ENCODE measurements around the gene NANOG.
"Not testable (repeated sequence)": the region's sequence is repeated elsewhere in the genome, so short reads cannot be mapped to it uniquely, and the experiment has no call there.

The NANOG gene

DNA sequence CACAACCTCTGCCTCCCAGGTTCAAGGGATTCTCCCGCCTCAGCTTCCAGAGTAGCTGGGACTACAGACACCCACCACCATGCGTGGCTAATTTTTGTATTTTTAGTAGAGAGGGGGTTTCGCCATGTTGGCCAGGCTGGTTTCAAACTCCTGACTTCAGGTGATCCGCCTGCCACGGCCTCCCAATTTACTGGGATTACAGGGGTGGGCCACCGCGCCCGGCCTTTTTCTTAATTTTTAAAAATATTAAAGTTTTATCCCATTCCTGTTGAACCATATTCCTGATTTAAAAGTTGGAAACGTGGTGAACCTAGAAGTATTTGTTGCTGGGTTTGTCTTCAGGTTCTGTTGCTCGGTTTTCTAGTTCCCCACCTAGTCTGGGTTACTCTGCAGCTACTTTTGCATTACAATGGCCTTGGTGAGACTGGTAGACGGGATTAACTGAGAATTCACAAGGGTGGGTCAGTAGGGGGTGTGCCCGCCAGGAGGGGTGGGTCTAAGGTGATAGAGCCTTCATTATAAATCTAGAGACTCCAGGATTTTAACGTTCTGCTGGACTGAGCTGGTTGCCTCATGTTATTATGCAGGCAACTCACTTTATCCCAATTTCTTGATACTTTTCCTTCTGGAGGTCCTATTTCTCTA lies at the start of gene NANOG:
Gene NANOG (plus strand): TSS at position 519 of the 645 bp plus-strand sequence. CDS start 213 bp downstream, outside the sequence.
- DNase-seq: not testable (repeated sequence)

DNA sequence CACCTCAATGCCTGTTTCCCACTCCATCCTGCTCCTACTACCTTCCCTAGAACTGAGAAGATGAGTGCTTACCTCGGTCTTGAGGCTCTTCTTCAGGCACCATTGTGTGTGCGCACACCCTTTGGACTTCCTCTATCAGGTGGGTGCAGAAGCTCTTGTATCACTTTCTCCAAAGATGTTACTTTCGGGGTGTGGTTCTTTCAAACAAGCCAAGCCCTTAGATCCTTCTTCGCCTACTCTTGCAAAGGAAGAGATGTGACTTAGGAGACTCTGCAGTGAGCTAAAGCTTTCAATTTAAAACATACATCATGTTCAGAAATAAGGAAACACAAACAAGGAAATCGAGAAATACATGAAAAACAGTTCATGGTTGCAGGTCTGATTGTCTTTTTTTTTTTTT lies 42.0 kb upstream of the NANOG start, which contains the start of gene CLEC4C:
Gene CLEC4C (minus strand): TSS at position 130 of the 400 bp plus-strand sequence. CDS start 27 bp downstream, at position 103.
- DNase-seq: no peak

- no peak for DNase-seq
These were observed 40.4 kb upstream of the NANOG start for GRCh38 chr12:7748852-7749251.

DNA sequence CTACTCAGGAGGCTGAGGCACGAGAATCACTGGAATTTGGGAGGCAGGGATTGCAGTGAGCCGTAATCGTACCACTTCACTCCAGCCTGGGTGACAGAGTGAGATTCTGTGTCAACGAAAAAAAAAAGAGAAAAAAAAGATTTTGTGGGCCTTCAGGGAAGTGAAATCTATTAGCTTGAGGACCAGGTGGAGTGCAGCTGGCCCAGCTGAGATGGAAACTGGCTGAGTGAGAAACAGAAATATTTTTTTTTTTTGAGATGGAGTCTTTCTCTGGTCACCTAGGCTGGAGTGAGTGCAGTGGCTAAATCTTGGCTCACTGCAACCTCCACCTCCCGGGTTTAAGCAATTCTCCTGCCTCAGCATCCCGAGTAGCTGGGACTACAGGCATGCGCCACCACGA lies 39.8 kb upstream of the NANOG start:
- DNase-seq: no peak

- no peak for DNase-seq
These were observed 38.9 kb upstream of the NANOG start for GRCh38 chr12:7750350-7750749.

DNA sequence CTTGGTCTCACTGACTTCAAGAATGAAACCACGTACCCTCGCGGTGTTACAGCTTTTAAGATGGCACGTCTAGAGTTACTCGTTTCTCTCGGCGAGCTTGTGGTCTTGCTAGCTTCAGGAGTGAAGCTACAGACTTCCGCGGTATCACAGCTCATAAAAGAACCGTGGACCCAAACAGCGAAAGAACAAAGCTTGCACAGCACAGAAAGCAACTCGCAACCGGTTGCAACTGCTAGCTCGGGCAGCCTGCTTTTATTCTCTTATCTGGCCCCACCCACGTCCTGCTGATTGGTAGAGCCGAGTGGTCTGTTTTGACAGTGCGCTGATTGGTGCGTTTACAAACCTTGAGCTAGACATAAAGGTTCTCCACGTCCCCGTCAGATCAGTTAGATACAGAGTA lies 37.8 kb upstream of the NANOG start:
- DNase-seq: no peak

- DNase-seq: not testable (repeated sequence)
These were observed 37.0 kb upstream of the NANOG start for GRCh38 chr12:7751941-7752922.

DNA sequence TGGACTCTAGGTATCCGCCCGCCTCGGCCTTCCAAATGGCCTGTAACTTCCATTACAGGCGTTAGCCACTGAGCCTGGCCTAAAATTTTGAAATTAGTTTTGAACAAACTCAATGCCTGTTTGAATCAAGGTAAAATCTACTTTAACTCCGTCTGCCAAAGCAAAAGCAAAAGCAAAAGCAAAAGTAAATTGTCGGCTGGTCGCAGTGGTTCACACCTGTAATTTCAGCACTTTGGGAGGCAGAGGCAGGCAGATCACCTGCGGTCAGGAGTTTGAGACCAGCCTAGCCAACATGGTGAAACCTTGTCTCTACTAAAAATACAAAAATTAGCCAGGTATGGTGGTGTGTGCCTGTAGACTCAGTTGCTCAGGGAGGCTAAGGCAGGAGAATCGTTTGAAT lies 33.5 kb upstream of the NANOG start:
- not testable (repeated sequence) for DNase-seq

DNA sequence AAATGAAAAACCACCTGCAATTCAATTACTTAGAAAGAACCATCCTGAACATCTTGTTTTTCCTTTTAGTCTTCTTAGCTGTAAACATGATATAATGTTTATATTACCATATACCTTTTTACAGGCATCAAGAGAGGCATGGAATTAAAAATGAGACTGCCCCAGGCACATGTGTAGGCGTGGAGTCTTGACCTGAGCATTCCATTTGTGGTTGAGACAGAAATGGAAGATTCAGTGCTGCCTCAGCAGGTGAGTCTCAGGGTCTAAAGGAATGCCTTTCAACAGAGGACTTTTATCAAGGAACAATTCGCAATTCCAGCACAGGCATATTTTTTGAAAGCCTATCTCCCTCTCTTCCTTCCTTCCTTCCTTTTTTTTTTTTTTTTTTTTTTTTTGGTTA lies 32.2 kb upstream of the NANOG start:
- DNase-seq: no peak

DNA sequence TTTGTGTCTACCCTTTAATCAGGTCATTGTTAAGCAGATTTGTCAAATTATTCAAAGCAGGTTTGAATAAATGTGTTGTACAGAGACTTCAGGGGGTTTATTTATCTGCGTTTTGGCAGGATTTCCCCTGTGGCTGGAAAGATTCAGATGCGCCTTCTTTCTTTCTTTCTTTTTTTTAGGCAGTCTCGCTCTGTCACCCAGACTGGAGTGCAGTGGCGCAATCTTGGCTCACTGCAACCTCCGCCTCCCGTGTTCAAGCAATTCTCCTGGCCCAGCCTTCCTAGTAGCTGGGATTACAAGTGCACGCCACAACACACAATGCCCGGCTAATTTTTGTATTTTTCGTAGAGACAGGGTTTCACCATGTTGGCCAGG lies 30.4 kb upstream of the NANOG start:
- DNase-seq: no peak

DNA sequence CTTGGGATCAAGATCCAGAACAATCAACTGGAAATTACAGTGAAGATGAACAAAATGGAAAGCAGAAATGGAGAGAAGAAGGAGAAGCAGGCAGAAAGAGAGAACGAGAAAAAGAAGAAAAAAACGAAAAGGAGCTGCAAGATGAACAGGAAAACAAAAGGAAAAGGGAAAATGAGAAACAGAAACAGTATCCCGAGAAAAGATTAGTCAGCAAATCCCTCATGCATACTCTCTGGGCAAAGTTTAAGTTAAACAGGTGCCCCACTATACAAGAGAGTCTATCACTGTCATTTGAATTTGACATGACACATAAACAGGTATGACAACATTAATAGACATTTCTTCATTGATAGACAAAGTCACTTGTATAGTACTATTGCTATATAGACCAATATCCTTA lies 19.2 kb upstream of the NANOG start:
- no peak for DNase-seq

- DNase-seq: no peak
These were observed 7.9 kb upstream of the NANOG start for GRCh38 chr12:7781274-7781673.

GRCh38 chr12:7782055-7782454 lies 7.1 kb upstream of the NANOG start:
- no peak for DNase-seq

DNA sequence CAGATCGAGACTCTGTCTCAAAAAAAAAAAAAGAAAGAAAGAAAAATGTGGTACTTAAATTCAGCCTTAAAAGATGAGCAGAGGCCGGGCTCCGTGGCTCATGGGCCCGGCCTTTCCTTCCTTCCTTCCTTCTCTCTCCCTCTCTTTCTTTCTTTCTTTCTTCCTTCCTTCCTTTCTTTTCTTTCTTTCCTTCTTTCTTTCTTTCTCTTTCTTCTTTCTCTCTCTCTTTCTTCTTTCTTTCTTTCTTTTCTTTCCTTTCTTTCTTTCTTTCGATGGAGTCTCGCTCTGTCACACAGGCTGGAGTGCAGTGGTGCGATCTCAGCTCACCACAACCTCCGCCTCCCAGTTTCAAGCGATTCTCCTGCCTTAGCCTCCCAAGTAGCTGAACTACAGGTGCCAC lies 5.8 kb upstream of the NANOG start:
- not testable (repeated sequence) for DNase-seq

DNA sequence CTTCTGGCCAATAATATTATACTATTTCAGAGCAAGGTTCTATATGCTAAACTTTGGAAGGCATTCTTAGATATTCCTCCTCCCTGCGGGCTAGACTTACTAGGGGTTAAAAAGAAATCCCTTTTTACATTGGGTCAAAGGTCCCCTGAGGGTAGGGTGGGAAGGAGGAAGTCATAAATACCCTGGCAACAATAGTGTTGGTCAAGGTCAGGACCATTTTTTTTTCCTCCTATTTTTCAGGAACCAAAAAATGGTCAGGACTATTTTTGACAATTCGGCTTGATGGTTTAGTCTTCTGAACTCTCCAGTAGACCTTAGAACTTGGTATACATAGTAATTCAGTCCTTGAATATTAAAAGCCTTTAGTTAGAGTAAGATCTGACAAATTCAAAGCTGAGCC lies 4.5 kb upstream of the NANOG start:
- DNase-seq: no peak

DNA sequence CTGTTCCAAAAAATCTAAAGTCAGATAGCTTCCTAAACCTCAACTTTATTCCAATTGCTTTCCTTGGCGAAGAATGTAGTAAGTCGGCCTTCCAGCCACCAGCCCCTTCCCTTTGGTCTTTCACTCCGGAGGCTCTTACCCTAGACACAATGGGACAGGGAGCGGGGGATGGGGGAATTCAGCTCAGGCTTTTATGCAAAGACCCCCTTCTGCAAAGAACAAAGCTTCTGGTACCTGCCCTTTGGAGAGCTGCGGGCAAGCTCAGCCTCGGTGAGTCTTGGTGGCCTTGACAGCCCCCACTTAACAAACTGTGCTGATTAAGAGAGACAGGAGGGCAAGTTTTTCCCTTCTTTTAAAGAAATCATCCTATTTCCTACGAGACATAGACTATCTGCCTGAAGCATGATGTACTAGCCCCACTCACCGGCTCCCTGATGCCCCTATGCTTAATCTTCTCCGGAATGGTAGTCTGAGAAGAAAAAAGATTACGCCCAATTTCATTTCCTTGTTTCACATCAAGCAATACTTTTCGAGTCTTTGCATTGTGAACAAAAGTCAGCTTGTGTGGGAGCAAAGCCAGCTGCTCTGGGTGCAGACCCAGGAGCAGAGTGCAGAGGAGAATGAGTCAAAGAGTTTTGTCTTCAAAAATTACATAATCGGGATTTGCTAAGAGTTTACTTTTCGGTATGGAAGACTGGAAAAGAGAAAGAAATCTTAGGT lies 1.5 kb upstream of the NANOG start:
- DNase-seq: no peak

GRCh38 chr12:7788294-7788660 lies 925 bp upstream of the NANOG start:
- no peak for DNase-seq

GRCh38 chr12:7793211-7793610 lies 4.0 kb downstream of the NANOG start:
- DNase-seq: no peak

GRCh38 chr12:7797269-7797668 lies 8.1 kb downstream of the NANOG start:
- DNase-seq: not testable (repeated sequence)

DNA sequence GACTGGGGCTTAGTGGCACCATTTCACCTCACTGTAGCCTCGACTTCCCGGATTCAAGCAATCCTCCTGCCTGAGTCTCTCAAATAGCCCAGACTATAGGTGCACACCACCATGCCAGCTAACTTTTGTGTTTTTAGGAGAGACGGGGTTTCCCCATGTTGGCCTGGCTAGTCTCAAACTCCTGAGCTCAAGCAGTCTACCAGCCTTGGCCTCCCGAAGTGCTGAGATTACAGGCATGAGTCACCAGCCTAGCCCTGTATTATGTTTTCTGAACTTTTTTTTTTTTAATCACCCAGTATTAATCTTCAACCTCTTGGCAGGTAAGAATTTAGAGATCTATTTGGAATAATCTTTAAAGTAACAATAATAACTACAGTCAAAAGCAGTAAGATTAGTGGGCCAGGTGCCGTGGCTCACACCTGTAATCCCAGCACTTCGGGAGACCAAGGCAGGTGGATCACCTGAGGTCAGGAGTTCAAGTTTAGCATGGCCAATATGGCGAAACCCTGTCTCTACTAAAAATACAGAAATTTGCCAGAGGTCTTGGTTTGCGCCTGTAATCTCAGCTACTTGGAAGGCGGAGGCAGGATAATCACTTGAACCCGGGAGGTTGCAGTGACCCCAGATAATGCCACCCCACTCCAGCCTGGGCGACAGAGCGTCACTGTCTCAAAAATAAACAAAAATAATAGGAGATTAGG lies 8.6 kb downstream of the NANOG start:
- DNase-seq: no peak

- not testable (repeated sequence) for DNase-seq
These were observed 9.6 kb downstream of the NANOG start for GRCh38 chr12:7798750-7799308.

DNA sequence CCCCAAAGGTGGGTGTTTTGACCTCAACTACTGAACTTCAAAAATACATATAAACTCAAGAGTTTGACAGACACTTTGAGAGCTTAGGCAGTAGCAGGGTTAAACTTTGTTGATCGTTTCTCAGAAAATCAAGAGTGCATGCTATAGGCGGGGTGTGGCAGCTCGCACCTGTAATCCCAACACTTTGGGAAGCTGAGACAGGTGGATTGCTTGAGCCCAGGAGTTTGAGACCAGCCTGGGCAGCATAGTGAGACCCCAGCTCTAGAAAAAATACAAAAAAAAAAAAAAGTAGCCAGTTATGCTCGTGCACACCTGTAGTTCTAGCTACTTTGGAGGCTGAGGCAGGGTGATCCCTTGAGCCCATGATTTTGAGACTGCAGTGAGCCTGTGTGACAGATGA lies 12.3 kb downstream of the NANOG start:
- DNase-seq: no peak

Measured in stimulated activated CD4-positive, alpha-beta T cell treated with anti-CD3 and anti-CD28 coated beads, Interleukin-4, amount 100 ng/mL, for 4 hours (primary cell).